ENCODE data around the gene NOS3. TPM values are rescaled to one million over a fixed set of nuclear protein-coding genes. Genes with fewer than 3 reads are reported as not detected.
A peak's percentile ranks its signal among the peaks of the same experiment; 100 is the strongest.

The NOS3 gene
- total and polyA plus RNA-seq, 9 of the 15 experiments (the other 6 are each of a cell fraction or from before 2014, with no cell fraction given): 1.1 to 121 (median 23.6) TPM

DNA sequence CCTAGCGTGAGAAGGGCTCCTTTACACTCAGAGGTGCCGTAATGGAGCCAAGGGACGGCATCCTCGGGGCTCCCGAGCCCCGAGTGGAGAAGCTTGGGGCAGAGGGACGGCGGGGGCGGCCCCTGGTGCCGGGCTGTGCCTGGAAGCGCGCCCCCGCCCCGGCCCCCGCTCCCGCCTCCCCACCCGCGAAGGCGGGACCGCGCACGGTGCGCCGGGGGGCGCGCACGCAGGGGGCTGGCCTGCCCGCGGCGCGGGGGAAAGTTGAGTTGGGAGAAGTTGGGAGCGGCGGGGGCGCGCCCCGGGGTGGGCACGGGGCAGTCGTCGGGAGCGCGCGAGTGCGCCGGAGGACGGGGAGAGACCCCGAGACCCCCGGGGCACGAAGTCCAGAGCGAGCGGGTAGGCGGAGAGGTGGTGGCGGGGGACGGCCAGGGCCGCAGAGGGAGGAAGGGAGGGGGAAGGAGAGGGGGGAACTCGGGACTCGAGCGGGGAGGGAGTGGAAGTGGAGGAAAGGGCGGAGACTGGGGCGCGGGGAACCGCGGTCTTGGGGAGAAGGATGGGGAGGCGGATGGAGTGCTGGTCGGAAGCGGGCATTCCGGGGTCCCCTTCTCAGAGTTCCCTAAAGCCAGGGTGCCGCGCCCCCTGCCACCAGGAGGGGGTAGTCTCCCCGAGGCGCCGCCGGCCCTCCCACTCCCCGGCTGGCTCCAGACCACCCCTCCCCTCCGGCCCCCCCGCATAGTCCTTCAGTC, 68.7 kb downstream of the NOS3 start, which contains the start of gene SLC4A2 (continued):
- TF ChIP-seq KLF1 (tag; IDR thresholded peaks at IDR 0.05): no peak
- no peak for TF ChIP-seq PHTF2 (CRISPR knock-in tag; IDR thresholded peaks at IDR 0.05)
- 0 out of 2 replicates have a peak, but pooled peaks have one; percentile 29 for TF ChIP-seq JUND (IDR thresholded peaks at IDR 0.05; ENCODE audit: borderline replicate concordance, low read depth, low read length)
- no peak; the same call in 2 of the 3 replicates for TF ChIP-seq JUND (tag; IDR thresholded peaks at IDR 0.05; ENCODE audit: borderline replicate concordance, low read depth, low read length)
- no peak for TF ChIP-seq ZNF785 (CRISPR knock-in tag; IDR thresholded peaks at IDR 0.05)
- TF ChIP-seq, protein P1, sequence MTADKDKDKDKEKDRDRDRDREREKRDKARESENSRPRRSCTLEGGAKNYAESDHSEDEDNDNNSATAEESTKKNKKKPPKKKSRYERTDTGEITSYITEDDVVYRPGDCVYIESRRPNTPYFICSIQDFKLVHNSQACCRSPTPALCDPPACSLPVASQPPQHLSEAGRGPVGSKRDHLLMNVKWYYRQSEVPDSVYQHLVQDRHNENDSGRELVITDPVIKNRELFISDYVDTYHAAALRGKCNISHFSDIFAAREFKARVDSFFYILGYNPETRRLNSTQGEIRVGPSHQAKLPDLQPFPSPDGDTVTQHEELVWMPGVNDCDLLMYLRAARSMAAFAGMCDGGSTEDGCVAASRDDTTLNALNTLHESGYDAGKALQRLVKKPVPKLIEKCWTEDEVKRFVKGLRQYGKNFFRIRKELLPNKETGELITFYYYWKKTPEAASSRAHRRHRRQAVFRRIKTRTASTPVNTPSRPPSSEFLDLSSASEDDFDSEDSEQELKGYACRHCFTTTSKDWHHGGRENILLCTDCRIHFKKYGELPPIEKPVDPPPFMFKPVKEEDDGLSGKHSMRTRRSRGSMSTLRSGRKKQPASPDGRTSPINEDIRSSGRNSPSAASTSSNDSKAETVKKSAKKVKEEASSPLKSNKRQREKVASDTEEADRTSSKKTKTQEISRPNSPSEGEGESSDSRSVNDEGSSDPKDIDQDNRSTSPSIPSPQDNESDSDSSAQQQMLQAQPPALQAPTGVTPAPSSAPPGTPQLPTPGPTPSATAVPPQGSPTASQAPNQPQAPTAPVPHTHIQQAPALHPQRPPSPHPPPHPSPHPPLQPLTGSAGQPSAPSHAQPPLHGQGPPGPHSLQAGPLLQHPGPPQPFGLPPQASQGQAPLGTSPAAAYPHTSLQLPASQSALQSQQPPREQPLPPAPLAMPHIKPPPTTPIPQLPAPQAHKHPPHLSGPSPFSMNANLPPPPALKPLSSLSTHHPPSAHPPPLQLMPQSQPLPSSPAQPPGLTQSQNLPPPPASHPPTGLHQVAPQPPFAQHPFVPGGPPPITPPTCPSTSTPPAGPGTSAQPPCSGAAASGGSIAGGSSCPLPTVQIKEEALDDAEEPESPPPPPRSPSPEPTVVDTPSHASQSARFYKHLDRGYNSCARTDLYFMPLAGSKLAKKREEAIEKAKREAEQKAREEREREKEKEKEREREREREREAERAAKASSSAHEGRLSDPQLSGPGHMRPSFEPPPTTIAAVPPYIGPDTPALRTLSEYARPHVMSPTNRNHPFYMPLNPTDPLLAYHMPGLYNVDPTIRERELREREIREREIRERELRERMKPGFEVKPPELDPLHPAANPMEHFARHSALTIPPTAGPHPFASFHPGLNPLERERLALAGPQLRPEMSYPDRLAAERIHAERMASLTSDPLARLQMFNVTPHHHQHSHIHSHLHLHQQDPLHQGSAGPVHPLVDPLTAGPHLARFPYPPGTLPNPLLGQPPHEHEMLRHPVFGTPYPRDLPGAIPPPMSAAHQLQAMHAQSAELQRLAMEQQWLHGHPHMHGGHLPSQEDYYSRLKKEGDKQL (CRISPR knock-in tag; IDR thresholded peaks at IDR 0.05; ENCODE audit: borderline replicate concordance): no peak
- peak; percentile 89 for TF ChIP-seq FOXJ2 (tag; IDR thresholded peaks at IDR 0.05)
- no peak for TF ChIP-seq TFAM (CRISPR knock-in tag; conservative IDR thresholded peaks at IDR 0.05)
- TF ChIP-seq, protein P2, sequence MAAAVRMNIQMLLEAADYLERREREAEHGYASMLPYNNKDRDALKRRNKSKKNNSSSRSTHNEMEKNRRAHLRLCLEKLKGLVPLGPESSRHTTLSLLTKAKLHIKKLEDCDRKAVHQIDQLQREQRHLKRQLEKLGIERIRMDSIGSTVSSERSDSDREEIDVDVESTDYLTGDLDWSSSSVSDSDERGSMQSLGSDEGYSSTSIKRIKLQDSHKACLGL (CRISPR knock-in tag; IDR thresholded peaks at IDR 0.05; ENCODE audit: borderline replicate concordance, poor library complexity, severe bottlenecking): no peak
- peak; percentile 100 for TF ChIP-seq ZNF764 (CRISPR knock-in tag; IDR thresholded peaks at IDR 0.05; ENCODE audit: low read depth)
- no peak for TF ChIP-seq HDGF (IDR thresholded peaks at IDR 0.05)
- TF ChIP-seq SREBF1 (IDR thresholded peaks at IDR 0.05; ENCODE audit: borderline replicate concordance, low read depth, low read length): 0 out of 2 replicates have a peak, but pooled peaks have one; percentile 10
- peak; percentile 75 for TF ChIP-seq CXXC5 (CRISPR knock-in tag; IDR thresholded peaks at IDR 0.05)

Data from K562 (cell line).